Peyer's patch (tissue), 4 donors: ENCODE results near the gene E2F2.

Experiments
- CTCF ChIP-seq, 6 experiments: fragments of 450-650 bp in 4 of 6; fragments of 200-600 bp in 2 of 6; sonication (generic) in 1 of 6; IDR thresholded peaks; one replicate each; pipeline ENCODE4 v1.5.1; 2017 to 2019; ENCODE audit warnings: antibody characterized with exemption in 6 of 6, mild to moderate bottlenecking in 3 of 6, moderate library complexity in 1 of 6
- POLR2A ChIP-seq, 2 donors: fragments of 450-650 bp; IDR thresholded peaks; one replicate each; pipeline ENCODE4 v1.5.1; 2017; ENCODE audit warnings: antibody characterized with exemption in 2 of 2, mild to moderate bottlenecking in 2 of 2, moderate library complexity in 2 of 2

- TF ChIP-seq CTCF (IDR thresholded peaks at IDR 0.05) (no peak), POLR2A (IDR thresholded peaks at IDR 0.05) (no peak)
Observed at GRCh38 chr1:23526329-23527041, 4.5 kb downstream of the E2F2 start.
